NCI-H2196 (cell line): ENCODE data around the gene ZNF620.
"Not testable (repeated sequence)": the region's sequence is repeated elsewhere in the genome, so short reads cannot be mapped to it uniquely, and the experiment has no call there.

ENCODE experiments used
- DNase-seq: peaks from one replicate; lab custom pipeline; 2025; ENCODE audit not compliant: unreplicated experiment; lab: John Stamatoyannopoulos, UW

Gene ZNF620

GRCh38 chr3:40499952-40500351, 5.9 kb upstream of the ZNF620 start:
- no peak for DNase-seq

- DNase-seq: no peak
These were observed 3.8 kb upstream of the ZNF620 start for GRCh38 chr3:40502034-40502433.

- no peak for DNase-seq
These were observed 1.0 kb upstream of the ZNF620 start for GRCh38 chr3:40504636-40505430.

- no peak for DNase-seq
These were observed 5.3 kb downstream of the ZNF620 start for GRCh38 chr3:40511031-40511718.

GRCh38 chr3:40516201-40516600, 10.4 kb downstream of the ZNF620 start:
- DNase-seq: no peak

- DNase-seq: no peak
These were observed 12.2 kb downstream of the ZNF620 start for GRCh38 chr3:40518067-40518466.

GRCh38 chr3:40518848-40519247, 13.0 kb downstream of the ZNF620 start:
- DNase-seq: no peak

GRCh38 chr3:40521254-40521653, 15.4 kb downstream of the ZNF620 start:
- DNase-seq: no peak

- DNase-seq: peak; percentile 2
These were observed 17.9 kb downstream of the ZNF620 start for GRCh38 chr3:40523781-40524180.

GRCh38 chr3:40524222-40524567, 18.4 kb downstream of the ZNF620 start:
- no peak for DNase-seq

GRCh38 chr3:40524568-40525285, 18.9 kb downstream of the ZNF620 start, which contains the start of gene ZNF621:
Gene ZNF621, plus strand, starts transcription at chr3:40524960. Its CDS starts 881 bp downstream, at chr3:40525841.
- peak; percentile 74 for DNase-seq

- no peak for DNase-seq
These were observed 22.6 kb downstream of the ZNF620 start for GRCh38 chr3:40528426-40528825.

- DNase-seq: no peak
These were observed 26.4 kb downstream of the ZNF620 start for GRCh38 chr3:40532252-40532651.

GRCh38 chr3:40534283-40534682, 28.4 kb downstream of the ZNF620 start:
- DNase-seq: no peak

- no peak for DNase-seq
These were observed 41.0 kb downstream of the ZNF620 start for GRCh38 chr3:40546816-40547215.

- no peak for DNase-seq
These were observed 44.3 kb downstream of the ZNF620 start for GRCh38 chr3:40550167-40550566.

- DNase-seq: no peak
These were observed 51.8 kb downstream of the ZNF620 start for GRCh38 chr3:40557575-40558161.

GRCh38 chr3:40562482-40562881, 56.6 kb downstream of the ZNF620 start:
- DNase-seq: not testable (repeated sequence)

GRCh38 chr3:40565629-40566028, 59.8 kb downstream of the ZNF620 start:
- DNase-seq: not testable (repeated sequence)

GRCh38 chr3:40566694-40567093, 60.9 kb downstream of the ZNF620 start:
- no peak for DNase-seq
